ENCODE results near the gene ZNF839. TPM values are rescaled to one million over a fixed set of nuclear protein-coding genes. Genes with fewer than 3 reads are reported as not detected.

Gene ZNF839
- total RNA-seq, 1 experiment from 2014 or later = 15.1 TPM

DNA sequence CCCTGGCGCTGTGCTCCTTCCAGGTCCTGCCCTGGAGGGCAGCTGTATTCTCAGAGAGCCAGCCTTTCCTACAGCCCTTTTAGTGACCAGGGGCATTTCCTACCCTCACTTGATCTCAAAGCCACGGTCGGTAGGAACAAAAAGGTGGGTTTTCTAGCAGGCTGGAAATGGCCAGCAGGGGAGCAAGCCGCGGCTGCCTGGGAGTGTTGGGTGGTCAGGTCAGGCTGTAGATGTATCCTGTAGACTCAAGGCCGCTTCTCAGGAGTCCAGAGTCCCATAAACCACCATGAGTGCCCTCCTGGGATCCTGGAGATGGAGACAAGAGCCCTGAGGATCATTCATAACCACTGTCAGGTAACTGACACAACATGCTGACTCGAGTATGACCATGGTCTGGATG lies 24.5 kb downstream of the ZNF839 start (continued):
- TF ChIP-seq, protein P1, sequence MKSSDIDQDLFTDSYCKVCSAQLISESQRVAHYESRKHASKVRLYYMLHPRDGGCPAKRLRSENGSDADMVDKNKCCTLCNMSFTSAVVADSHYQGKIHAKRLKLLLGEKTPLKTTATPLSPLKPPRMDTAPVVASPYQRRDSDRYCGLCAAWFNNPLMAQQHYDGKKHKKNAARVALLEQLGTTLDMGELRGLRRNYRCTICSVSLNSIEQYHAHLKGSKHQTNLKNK (CRISPR knock-in tag; IDR thresholded peaks at IDR 0.05) = no peak
- no peak for TF ChIP-seq ATF1 (CRISPR knock-in tag; IDR thresholded peaks at IDR 0.05)
- no peak for TF ChIP-seq JAZF1 (CRISPR knock-in tag; IDR thresholded peaks at IDR 0.05)
- no peak for TF ChIP-seq CREM (CRISPR knock-in tag; IDR thresholded peaks at IDR 0.05)
- no peak for TF ChIP-seq ZNF219 (CRISPR knock-in tag; IDR thresholded peaks at IDR 0.05; ENCODE audit: borderline replicate concordance)
- no peak for TF ChIP-seq ESRRA (CRISPR knock-in tag; IDR thresholded peaks at IDR 0.05; ENCODE audit: borderline replicate concordance)
- no peak for TF ChIP-seq ZNF671 (CRISPR knock-in tag; IDR thresholded peaks at IDR 0.05)
- no peak for TF ChIP-seq IRF2 (CRISPR knock-in tag; IDR thresholded peaks at IDR 0.05; ENCODE audit: borderline replicate concordance, low read depth)
- no peak for TF ChIP-seq SMAD3 (CRISPR knock-in tag; IDR thresholded peaks at IDR 0.05; ENCODE audit: borderline replicate concordance)
- TF ChIP-seq SOX15 (CRISPR knock-in tag; IDR thresholded peaks at IDR 0.05) = no peak
- TF ChIP-seq, protein P2, sequence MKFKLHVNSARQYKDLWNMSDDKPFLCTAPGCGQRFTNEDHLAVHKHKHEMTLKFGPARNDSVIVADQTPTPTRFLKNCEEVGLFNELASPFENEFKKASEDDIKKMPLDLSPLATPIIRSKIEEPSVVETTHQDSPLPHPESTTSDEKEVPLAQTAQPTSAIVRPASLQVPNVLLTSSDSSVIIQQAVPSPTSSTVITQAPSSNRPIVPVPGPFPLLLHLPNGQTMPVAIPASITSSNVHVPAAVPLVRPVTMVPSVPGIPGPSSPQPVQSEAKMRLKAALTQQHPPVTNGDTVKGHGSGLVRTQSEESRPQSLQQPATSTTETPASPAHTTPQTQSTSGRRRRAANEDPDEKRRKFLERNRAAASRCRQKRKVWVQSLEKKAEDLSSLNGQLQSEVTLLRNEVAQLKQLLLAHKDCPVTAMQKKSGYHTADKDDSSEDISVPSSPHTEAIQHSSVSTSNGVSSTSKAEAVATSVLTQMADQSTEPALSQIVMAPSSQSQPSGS (CRISPR knock-in tag; IDR thresholded peaks at IDR 0.05; ENCODE audit: borderline replicate concordance, low read depth) = no peak
- no peak for TF ChIP-seq CBFB (CRISPR knock-in tag; IDR thresholded peaks at IDR 0.05; ENCODE audit: low read depth)

DNA sequence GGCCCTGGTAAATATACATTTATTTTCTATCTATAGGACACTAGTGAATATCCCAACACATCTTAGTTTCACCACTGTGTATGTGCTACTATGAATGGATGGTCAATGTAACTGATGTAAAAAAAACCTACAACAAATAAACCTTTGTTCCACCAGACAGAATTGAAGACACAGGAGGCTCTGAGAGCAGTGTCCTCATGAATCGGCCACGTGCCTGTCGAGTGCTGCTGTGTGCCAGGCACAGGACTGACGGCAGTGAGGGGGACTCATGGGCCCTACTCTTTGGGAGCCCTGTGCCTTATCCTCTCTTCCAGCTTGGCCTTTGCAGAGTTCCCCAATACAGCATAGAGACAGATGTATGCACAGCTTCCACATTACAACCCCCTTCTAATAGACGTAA lies 24.9 kb downstream of the ZNF839 start:
- ChIA-PET CTCF (no interaction called here), POLR2A (no interaction called here)
- no peaks in the 10 kb centered on the region for H3K9me3 Mint-ChIP-seq
- peaks cover 28% of the 10 kb centered on the region for H3K36me3 Mint-ChIP-seq
- H3K4me3 Mint-ChIP-seq = no peak overlapping the region
- TF ChIP-seq ZNF416 (CRISPR knock-in tag; IDR thresholded peaks at IDR 0.05) (no peak), FOXJ3 (CRISPR knock-in tag; IDR thresholded peaks at IDR 0.05; ENCODE audit: borderline replicate concordance) (no peak), JUN (CRISPR knock-in tag; IDR thresholded peaks at IDR 0.05) (no peak)
- TF ChIP-seq, protein P3, sequence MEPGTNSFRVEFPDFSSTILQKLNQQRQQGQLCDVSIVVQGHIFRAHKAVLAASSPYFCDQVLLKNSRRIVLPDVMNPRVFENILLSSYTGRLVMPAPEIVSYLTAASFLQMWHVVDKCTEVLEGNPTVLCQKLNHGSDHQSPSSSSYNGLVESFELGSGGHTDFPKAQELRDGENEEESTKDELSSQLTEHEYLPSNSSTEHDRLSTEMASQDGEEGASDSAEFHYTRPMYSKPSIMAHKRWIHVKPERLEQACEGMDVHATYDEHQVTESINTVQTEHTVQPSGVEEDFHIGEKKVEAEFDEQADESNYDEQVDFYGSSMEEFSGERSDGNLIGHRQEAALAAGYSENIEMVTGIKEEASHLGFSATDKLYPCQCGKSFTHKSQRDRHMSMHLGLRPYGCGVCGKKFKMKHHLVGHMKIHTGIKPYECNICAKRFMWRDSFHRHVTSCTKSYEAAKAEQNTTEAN (CRISPR knock-in tag; IDR thresholded peaks at IDR 0.05) = no peak
- no peak for ATAC-seq
- DNase-seq (ENCODE audit: low spot score) = no peak
- no peaks in the 10 kb centered on the region for H3K27me3 Mint-ChIP-seq (ENCODE audit: low read depth)
- no peak overlapping the region for H3K27ac Mint-ChIP-seq
- no peaks in the 10 kb centered on the region for H3K4me1 Mint-ChIP-seq

DNA sequence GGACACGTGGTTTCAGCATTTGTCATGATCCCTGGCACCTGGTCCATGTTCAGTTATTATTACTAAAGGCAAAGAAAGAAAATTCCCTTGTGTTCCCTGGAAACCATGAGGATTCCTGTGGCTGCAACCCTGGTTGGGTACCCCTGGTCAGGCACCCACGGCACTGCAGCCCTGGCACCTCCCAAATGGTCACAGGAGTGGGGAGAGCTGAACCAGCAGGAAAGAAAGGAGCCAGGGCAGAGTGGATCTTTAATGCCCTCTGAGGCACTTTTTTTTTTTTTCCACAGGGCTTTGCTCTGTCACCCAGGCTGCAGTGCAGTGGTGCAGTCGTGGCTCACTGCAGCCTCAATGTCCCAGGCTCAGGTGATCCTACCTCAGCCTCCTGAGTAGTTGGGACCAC lies 25.7 kb downstream of the ZNF839 start:
- Mint-ChIP-seq H3K4me1 (no peaks in the 10 kb centered on the region), H3K27ac (no peak overlapping the region), H3K4me3 (no peak overlapping the region), H3K9me3 (no peaks in the 10 kb centered on the region), H3K27me3 (ENCODE audit: low read depth) (no peaks in the 10 kb centered on the region), H3K36me3 (peaks cover 30% of the 10 kb centered on the region)
- DNase-seq (ENCODE audit: low spot score) (no peak), ATAC-seq (no peak)
- TF ChIP-seq ZNF232 (CRISPR knock-in tag; IDR thresholded peaks at IDR 0.05) (no peak), NFATC4 (CRISPR knock-in tag; IDR thresholded peaks at IDR 0.05) (no peak), IRF2 (CRISPR knock-in tag; IDR thresholded peaks at IDR 0.05; ENCODE audit: borderline replicate concordance, low read depth) (no peak), ZNF396 (CRISPR knock-in tag; IDR thresholded peaks at IDR 0.05; ENCODE audit: borderline replicate concordance) (no peak), GABPB1 (CRISPR knock-in tag; IDR thresholded peaks at IDR 0.05) (no peak), NFE2L1 (CRISPR knock-in tag; IDR thresholded peaks at IDR 0.05) (no peak)
- TF ChIP-seq, protein P4, sequence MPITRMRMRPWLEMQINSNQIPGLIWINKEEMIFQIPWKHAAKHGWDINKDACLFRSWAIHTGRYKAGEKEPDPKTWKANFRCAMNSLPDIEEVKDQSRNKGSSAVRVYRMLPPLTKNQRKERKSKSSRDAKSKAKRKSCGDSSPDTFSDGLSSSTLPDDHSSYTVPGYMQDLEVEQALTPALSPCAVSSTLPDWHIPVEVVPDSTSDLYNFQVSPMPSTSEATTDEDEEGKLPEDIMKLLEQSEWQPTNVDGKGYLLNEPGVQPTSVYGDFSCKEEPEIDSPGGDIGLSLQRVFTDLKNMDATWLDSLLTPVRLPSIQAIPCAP (CRISPR knock-in tag; IDR thresholded peaks at IDR 0.05) = no peak
- TF ChIP-seq, protein P5, sequence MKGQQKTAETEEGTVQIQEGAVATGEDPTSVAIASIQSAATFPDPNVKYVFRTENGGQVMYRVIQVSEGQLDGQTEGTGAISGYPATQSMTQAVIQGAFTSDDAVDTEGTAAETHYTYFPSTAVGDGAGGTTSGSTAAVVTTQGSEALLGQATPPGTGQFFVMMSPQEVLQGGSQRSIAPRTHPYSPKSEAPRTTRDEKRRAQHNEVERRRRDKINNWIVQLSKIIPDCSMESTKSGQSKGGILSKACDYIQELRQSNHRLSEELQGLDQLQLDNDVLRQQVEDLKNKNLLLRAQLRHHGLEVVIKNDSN (CRISPR knock-in tag; IDR thresholded peaks at IDR 0.05) = no peak
- TF ChIP-seq, protein P1 (CRISPR knock-in tag; IDR thresholded peaks at IDR 0.05) = no peak
- TF ChIP-seq, protein P6, sequence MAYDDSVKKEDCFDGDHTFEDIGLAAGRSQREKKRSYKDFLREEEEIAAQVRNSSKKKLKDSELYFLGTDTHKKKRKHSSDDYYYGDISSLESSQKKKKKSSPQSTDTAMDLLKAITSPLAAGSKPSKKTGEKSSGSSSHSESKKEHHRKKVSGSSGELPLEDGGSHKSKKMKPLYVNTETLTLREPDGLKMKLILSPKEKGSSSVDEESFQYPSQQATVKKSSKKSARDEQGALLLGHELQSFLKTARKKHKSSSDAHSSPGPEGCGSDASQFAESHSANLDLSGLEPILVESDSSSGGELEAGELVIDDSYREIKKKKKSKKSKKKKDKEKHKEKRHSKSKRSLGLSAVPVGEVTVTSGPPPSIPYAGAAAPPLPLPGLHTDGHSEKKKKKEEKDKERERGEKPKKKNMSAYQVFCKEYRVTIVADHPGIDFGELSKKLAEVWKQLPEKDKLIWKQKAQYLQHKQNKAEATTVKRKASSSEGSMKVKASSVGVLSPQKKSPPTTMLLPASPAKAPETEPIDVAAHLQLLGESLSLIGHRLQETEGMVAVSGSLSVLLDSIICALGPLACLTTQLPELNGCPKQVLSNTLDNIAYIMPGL (CRISPR knock-in tag; IDR thresholded peaks at IDR 0.05) = no peak
- POLR2A ChIA-PET = no interaction called here
- CTCF ChIA-PET = no interaction called here

Measured in WTC11 (cell line).